K562 (cell line): ENCODE results near the gene MID1IP1. TPM values are rescaled to one million over a fixed set of nuclear protein-coding genes. Genes with fewer than 3 reads are reported as not detected.
A peak's percentile ranks its signal among the peaks of the same experiment; 100 is the strongest.

ENCODE experiments used
- CCAR2 ChIP-seq: fragments of 200-400 bp; formaldehyde crosslinking; IDR thresholded peaks from 2 replicates; pipeline ENCODE4 v1.6.1; 2017; ENCODE audit warnings: mild to moderate bottlenecking, low read depth, low read length
- EGR1 ChIP-seq: fragments of 450-650 bp; conservative IDR thresholded peaks from 2 replicates; pipeline ENCODE4 v1.6.1; 2017; ENCODE audit warnings: mild to moderate bottlenecking
- ELF4 ChIP-seq: fragments of 450-650 bp; formaldehyde crosslinking; IDR thresholded peaks from 2 replicates; pipeline ENCODE4 v1.4.0; 2022; ENCODE audit warnings: missing genetic modification characterization
- ETS2 ChIP-seq: IDR thresholded peaks from 2 replicates; pipeline ENCODE4 v1.6.1; 2016; ENCODE audit warnings: borderline replicate concordance, missing genetic modification characterization, mild to moderate bottlenecking, moderate library complexity, missing compliant biosample characterization; ENCODE audit not compliant: poor library complexity, severe bottlenecking
- FOXM1 ChIP-seq, 2 experiments: fragments of 450-650 bp in 1 of 2; sonication (generic) in 1 of 2; formaldehyde crosslinking in 1 of 2; IDR thresholded peaks; 2 replicates each; pipeline versions ENCODE4 v1.6.1 to v1.9.0; 2017 to 2022; ENCODE audit warnings: low read depth in 2 of 2, mild to moderate bottlenecking in 2 of 2, missing genetic modification reagents in 1 of 2, moderate library complexity in 1 of 2
- MBD2 ChIP-seq: sonication (generic); IDR thresholded peaks from 2 replicates; pipeline ENCODE4 v1.6.1; 2016; ENCODE audit warnings: low read depth, borderline replicate concordance
- NCOA1 ChIP-seq: fragments of 450-650 bp; IDR thresholded peaks from 2 replicates; pipeline ENCODE4 v1.6.1; 2016; ENCODE audit warnings: low read depth
- NFE2L1 ChIP-seq: fragments of 450-650 bp; IDR thresholded peaks from 2 replicates; pipeline ENCODE4 v1.6.1; 2016; ENCODE audit warnings: missing genetic modification characterization, low read depth, mild to moderate bottlenecking, missing compliant biosample characterization, moderate library complexity, borderline replicate concordance
- PHF8 ChIP-seq: fragments of 200-600 bp; sonication (generic); IDR thresholded peaks from 2 replicates; pipeline ENCODE4 v1.6.1; 2012; ENCODE audit warnings: mixed run types, mild to moderate bottlenecking, inconsistent platforms, low read length, moderate library complexity, borderline replicate concordance
- POU5F1 ChIP-seq: fragments of 150-350 bp; IDR thresholded peaks from 2 replicates; pipeline ENCODE4 v1.6.1; 2014; ENCODE audit warnings: borderline replicate concordance, low read length, low read depth, mild to moderate bottlenecking; ENCODE audit not compliant: partially characterized antibody
- RB1 ChIP-seq: fragments of 450-650 bp; IDR thresholded peaks from 2 replicates; pipeline ENCODE4 v1.6.1; 2017; ENCODE audit warnings: low read depth, mild to moderate bottlenecking
- SREBF2 ChIP-seq: sonication (generic); formaldehyde crosslinking; IDR thresholded peaks from 2 replicates; pipeline ENCODE4 v1.4.0; 2020; ENCODE audit warnings: mild to moderate bottlenecking, missing genetic modification reagents
- TSC22D4 ChIP-seq: fragments of 450-650 bp; IDR thresholded peaks from 2 replicates; pipeline ENCODE4 v1.6.1; 2016; ENCODE audit warnings: missing genetic modification characterization, missing biosample characterization, control low read depth
- ZFP36 ChIP-seq: fragments of 150-350 bp; IDR thresholded peaks from 2 replicates; pipeline ENCODE4 v1.6.1; 2018; ENCODE audit warnings: low read length, low read depth; ENCODE audit not compliant: partially characterized antibody
- ZNF140 ChIP-seq: fragments of 250-450 bp; sonication (Bioruptor Pico); IDR thresholded peaks from 2 replicates; pipeline ENCODE4 v1.8.0; 2021; ENCODE audit warnings: moderate library complexity, mild to moderate bottlenecking, inconsistent platforms
- ZNF277 ChIP-seq: fragments of 250-450 bp; sonication (Bioruptor Pico); IDR thresholded peaks from 2 replicates; pipeline ENCODE4 v1.8.0; 2022; ENCODE audit warnings: inconsistent platforms, mild to moderate bottlenecking, moderate library complexity, borderline replicate concordance
- ZNF589 ChIP-seq: fragments of 200-800 bp; sonication (Bioruptor generic); IDR thresholded peaks from 2 replicates; pipeline ENCODE4 v1.6.1; 2016; ENCODE audit warnings: low read depth, missing genetic modification characterization, missing compliant biosample characterization
- ZNF785 ChIP-seq: fragments of 250-450 bp; sonication (Bioruptor Pico); IDR thresholded peaks from 2 replicates; pipeline ENCODE4 v1.4.0; 2020; ENCODE audit warnings: mild to moderate bottlenecking
- polyA plus RNA-seq, 8 experiments: library from polyadenylated mRNA; depleted of rRNA in 4 of 8; stranded (reverse) in 5 of 8; unstranded in 3 of 8; fragments of >200 nt; fragmentation: Nextera tagmentation in 2 of 8; fragmentation: Illumina TruSeq in 1 of 8; extraction: Ambion mirVana in 2 of 8; extraction: Trizol in 1 of 8; gene quantifications; 2 replicates each; pipeline versions ENCODE4 v1.2.1 to v1.2.3, GENCODE V29; 2011 to 2014; ENCODE audit warnings: inconsistent platforms in 1 of 8, missing spikeins in 1 of 8
- total RNA-seq, 7 experiments: library from RNA; depleted of rRNA in 6 of 7; stranded (reverse); fragments of >200 nt in 6 of 7; fragmentation: Illumina TruSeq in 2 of 7; extraction: Trizol in 2 of 7; gene quantifications; 2 replicates each; pipeline versions ENCODE4 v1.2.1 to v1.2.3, GENCODE V29; 2011 to 2021; ENCODE audit warnings: low replicate concordance in 1 of 7
- TF ChIP-seq, protein P1 (sequence below), 2 experiments: fragments of 450-650 bp in 1 of 2; IDR thresholded peaks; 2 replicates each; pipeline ENCODE4 v1.6.1; 2011 to 2017; ENCODE audit warnings: low read depth in 2 of 2, antibody characterized with exemption in 1 of 2, borderline replicate concordance in 1 of 2, low read length in 1 of 2, mild to moderate bottlenecking in 1 of 2, mixed read lengths in 1 of 2; ENCODE audit not compliant: control insufficient read depth in 1 of 2
- TF ChIP-seq, protein P2 (sequence below): sonication (generic); formaldehyde crosslinking; IDR thresholded peaks from 2 replicates; pipeline ENCODE4 v1.8.0; 2023; ENCODE audit warnings: mild to moderate bottlenecking, missing genetic modification reagents

MID1IP1 gene
- total and polyA plus RNA-seq, 9 of the 15 experiments (the other 6 are each of a cell fraction or from before 2014, with no cell fraction given) = 0.51 to 102 (median 27.5) TPM

GRCh38 chrX:38841750-38842149 is 40.5 kb downstream of the MID1IP1 start (continued):
- TF ChIP-seq ZNF277 (CRISPR knock-in tag) (no peak), TSC22D4 (no peak), NCOA1 (no peak), NFE2L1 (tag) (no peak), EGR1 (no peak), ZFP36 (no peak), ETS2 (tag) (no peak), MBD2 (no peak), PHF8 (no peak), ZNF785 (CRISPR knock-in tag) (no peak), CCAR2 (no peak), RB1 (no peak), ZNF140 (CRISPR knock-in tag) (no peak), ZNF589 (no peak), POU5F1 (no peak), ELF4 (CRISPR knock-in tag) (no peak), FOXM1 (IDR thresholded peaks at IDR 0.05; ENCODE audit: low read depth) (peak; percentile 31; the same call in 1 of the 2 replicates), FOXM1 (CRISPR knock-in tag; IDR thresholded peaks at IDR 0.05; ENCODE audit: low read depth) (no peak), SREBF2 (CRISPR knock-in tag) (no peak)
- TF ChIP-seq, protein P1, sequence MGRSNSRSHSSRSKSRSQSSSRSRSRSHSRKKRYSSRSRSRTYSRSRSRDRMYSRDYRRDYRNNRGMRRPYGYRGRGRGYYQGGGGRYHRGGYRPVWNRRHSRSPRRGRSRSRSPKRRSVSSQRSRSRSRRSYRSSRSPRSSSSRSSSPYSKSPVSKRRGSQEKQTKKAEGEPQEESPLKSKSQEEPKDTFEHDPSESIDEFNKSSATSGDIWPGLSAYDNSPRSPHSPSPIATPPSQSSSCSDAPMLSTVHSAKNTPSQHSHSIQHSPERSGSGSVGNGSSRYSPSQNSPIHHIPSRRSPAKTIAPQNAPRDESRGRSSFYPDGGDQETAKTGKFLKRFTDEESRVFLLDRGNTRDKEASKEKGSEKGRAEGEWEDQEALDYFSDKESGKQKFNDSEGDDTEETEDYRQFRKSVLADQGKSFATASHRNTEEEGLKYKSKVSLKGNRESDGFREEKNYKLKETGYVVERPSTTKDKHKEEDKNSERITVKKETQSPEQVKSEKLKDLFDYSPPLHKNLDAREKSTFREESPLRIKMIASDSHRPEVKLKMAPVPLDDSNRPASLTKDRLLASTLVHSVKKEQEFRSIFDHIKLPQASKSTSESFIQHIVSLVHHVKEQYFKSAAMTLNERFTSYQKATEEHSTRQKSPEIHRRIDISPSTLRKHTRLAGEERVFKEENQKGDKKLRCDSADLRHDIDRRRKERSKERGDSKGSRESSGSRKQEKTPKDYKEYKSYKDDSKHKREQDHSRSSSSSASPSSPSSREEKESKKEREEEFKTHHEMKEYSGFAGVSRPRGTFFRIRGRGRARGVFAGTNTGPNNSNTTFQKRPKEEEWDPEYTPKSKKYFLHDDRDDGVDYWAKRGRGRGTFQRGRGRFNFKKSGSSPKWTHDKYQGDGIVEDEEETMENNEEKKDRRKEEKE (IDR thresholded peaks at IDR 0.05; ENCODE audit: borderline replicate concordance in 1 of 2, control insufficient read depth in 1 of 2, low read depth in 2 of 2, low read length in 1 of 2) = no peak
- TF ChIP-seq, protein P2, sequence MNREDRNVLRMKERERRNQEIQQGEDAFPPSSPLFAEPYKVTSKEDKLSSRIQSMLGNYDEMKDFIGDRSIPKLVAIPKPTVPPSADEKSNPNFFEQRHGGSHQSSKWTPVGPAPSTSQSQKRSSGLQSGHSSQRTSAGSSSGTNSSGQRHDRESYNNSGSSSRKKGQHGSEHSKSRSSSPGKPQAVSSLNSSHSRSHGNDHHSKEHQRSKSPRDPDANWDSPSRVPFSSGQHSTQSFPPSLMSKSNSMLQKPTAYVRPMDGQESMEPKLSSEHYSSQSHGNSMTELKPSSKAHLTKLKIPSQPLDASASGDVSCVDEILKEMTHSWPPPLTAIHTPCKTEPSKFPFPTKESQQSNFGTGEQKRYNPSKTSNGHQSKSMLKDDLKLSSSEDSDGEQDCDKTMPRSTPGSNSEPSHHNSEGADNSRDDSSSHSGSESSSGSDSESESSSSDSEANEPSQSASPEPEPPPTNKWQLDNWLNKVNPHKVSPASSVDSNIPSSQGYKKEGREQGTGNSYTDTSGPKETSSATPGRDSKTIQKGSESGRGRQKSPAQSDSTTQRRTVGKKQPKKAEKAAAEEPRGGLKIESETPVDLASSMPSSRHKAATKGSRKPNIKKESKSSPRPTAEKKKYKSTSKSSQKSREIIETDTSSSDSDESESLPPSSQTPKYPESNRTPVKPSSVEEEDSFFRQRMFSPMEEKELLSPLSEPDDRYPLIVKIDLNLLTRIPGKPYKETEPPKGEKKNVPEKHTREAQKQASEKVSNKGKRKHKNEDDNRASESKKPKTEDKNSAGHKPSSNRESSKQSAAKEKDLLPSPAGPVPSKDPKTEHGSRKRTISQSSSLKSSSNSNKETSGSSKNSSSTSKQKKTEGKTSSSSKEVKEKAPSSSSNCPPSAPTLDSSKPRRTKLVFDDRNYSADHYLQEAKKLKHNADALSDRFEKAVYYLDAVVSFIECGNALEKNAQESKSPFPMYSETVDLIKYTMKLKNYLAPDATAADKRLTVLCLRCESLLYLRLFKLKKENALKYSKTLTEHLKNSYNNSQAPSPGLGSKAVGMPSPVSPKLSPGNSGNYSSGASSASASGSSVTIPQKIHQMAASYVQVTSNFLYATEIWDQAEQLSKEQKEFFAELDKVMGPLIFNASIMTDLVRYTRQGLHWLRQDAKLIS = no peak
